GM12864 (cell line): ENCODE data around the gene NLRC5.

Source experiments
- DNase-seq: peaks from one replicate; pipeline ENCODE4 v3.0.0-alpha.2; 2011; ENCODE audit warnings: low read depth
- H3K4me3 ChIP-seq: 2 replicates; pipeline ENCODE4 v1.5.1; 2011; ENCODE audit warnings: mild to moderate bottlenecking, low read depth, low read length, control low read depth
- CTCF ChIP-seq: IDR thresholded peaks from 2 replicates; pipeline ENCODE4 v1.5.1; 2011; ENCODE audit warnings: low read depth, mild to moderate bottlenecking, moderate library complexity, low read length, control low read depth, inconsistent platforms; ENCODE audit errors: missing control alignments

The NLRC5 gene

DNA sequence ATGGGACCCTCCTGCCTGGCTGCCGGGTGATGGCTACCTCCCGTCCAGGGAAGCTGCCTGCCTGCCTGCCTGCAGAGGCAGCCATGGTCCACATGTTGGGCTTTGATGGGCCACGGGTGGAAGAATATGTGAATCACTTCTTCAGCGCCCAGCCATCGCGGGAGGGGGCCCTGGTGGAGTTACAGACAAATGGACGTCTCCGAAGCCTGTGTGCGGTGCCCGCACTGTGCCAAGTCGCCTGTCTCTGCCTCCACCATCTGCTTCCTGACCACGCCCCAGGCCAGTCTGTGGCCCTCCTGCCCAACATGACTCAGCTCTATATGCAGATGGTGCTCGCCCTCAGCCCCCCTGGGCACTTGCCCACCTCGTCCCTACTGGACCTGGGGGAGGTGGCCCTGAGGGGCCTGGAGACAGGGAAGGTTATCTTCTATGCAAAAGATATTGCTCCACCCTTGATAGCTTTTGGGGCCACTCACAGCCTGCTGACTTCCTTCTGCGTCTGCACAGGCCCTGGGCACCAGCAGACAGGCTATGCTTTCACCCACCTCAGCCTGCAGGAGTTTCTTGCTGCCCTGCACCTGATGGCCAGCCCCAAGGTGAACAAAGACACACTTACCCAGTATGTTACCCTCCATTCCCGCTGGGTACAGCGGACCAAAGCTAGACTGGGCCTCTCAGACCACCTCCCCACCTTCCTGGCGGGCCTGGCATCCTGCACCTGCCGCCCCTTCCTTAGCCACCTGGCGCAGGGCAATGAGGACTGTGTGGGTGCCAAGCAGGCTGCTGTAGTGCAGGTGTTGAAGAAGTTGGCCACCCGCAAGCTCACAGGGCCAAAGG, 36.8 kb downstream of the NLRC5 start:
- no peak for DNase-seq
- no peak for TF ChIP-seq CTCF
- no peak overlapping the region for H3K4me3 ChIP-seq

- TF ChIP-seq CTCF, result no peak
- no peak overlapping the region for H3K4me3 ChIP-seq
- DNase-seq, result no peak
Observed at GRCh38 chr16:57026778-57027062, 37.4 kb downstream of the NLRC5 start.

GRCh38 chr16:57027067-57027466, 37.7 kb downstream of the NLRC5 start:
- TF ChIP-seq CTCF, result no peak
- H3K4me3 ChIP-seq, result no peak overlapping the region
- no peak for DNase-seq

- DNase-seq, result no peak
- H3K4me3 ChIP-seq, result no peak overlapping the region
- no peak for TF ChIP-seq CTCF
Observed at GRCh38 chr16:57028086-57028485, 38.7 kb downstream of the NLRC5 start.

GRCh38 chr16:57029161-57030160, 40.1 kb downstream of the NLRC5 start:
- DNase-seq, result no peak
- TF ChIP-seq CTCF, result no peak
- no peak overlapping the region for H3K4me3 ChIP-seq

DNA sequence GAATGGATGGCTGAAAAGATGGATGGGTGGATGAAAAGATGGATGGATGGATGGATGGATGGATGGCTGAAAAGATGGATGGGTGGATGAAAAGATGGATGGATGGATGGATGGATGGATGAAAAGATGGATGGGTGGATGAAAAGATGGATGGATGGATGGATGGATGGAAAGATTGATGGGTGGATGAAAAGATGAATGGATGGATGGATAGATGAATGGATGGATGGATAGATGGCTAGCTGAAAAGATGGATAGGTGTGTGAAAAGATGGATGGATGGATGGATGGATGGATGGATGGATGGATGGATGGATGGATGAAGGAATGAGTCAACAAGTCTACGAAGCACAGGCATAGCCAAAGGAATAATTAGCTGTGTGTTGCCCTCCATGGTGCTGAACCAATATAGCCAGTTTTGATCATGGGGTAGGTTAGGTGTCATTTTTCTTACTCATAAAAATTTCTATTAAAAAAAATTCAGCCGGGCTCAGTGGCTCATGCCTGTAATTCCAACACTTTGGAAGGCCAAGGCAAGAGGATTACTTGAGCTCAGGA, 41.1 kb downstream of the NLRC5 start:
- no peak for DNase-seq

More for the DNA sequence above, 41.1 kb downstream of the NLRC5 start:
- TF ChIP-seq CTCF, result no peak
- H3K4me3 ChIP-seq, result no peak overlapping the region
